HEK293 (cell line): ENCODE results near the gene WAC.

Source experiments
- CTCF ChIA-PET: fragments of 350-600 bp; formaldehyde crosslinking; extraction: SDS; loops from one replicate; lab custom pipeline; 2021; ENCODE audit warnings: antibody characterized with exemption; lab: Yijun Ruan, JAX
- POLR2A ChIA-PET: fragments of 300-600 bp; formaldehyde crosslinking; extraction: SDS; loops from one replicate; lab custom pipeline; 2020; ENCODE audit warnings: antibody characterized with exemption, inconsistent platforms; lab: Yijun Ruan, JAX
- H3K27ac ChIP-seq: fragments of 200-500 bp; sonication (Bioruptor generic); 2 replicates; pipeline ENCODE4 v1.5.1; 2014; ENCODE audit warnings: low read depth, low read length, control low read depth, inconsistent platforms; ENCODE audit errors: extremely low read depth
- H3K36me3 ChIP-seq, 2 experiments: fragments of 200-500 bp in 1 of 2; sonication (Bioruptor generic) in 1 of 2; 1 replicate in 1 of 2; 2 replicates in 1 of 2; pipeline ENCODE4 v1.5.1; 2014 to 2017; ENCODE audit warnings: inconsistent platforms in 2 of 2, low read length in 2 of 2; ENCODE audit not compliant: control insufficient read depth in 2 of 2, insufficient read depth in 1 of 2
- H3K4me1 ChIP-seq: fragments of 200-500 bp; sonication (Bioruptor generic); 2 replicates; pipeline ENCODE4 v1.5.1; 2014; ENCODE audit warnings: mild to moderate bottlenecking, low read length, inconsistent platforms; ENCODE audit not compliant: control insufficient read depth, insufficient read depth
- H3K4me3 ChIP-seq: 2 replicates; pipeline ENCODE4 v1.5.1; 2011; ENCODE audit warnings: low read depth, mild to moderate bottlenecking, control low read depth, low read length, moderate library complexity
- H3K9me3 ChIP-seq: fragments of 200-500 bp; sonication (Bioruptor generic); 2 replicates; pipeline ENCODE4 v1.5.1; 2014; ENCODE audit warnings: low read depth, low read length, inconsistent platforms; ENCODE audit not compliant: control insufficient read depth, insufficient read depth
- GLIS2 ChIP-seq: fragments of 450-650 bp; formaldehyde crosslinking; IDR thresholded peaks from 2 replicates; pipeline ENCODE4 v1.5.1; 2016; ENCODE audit warnings: missing biosample characterization, missing genetic modification characterization
- HOXD13 ChIP-seq: sonication (generic); formaldehyde crosslinking; IDR thresholded peaks from 2 replicates; pipeline ENCODE4 v1.8.0; 2022; ENCODE audit warnings: missing genetic modification reagents, borderline replicate concordance
- KLF8 ChIP-seq: fragments of 450-650 bp; formaldehyde crosslinking; IDR thresholded peaks from 2 replicates; pipeline ENCODE4 v1.5.1; 2016; ENCODE audit warnings: missing biosample characterization, missing genetic modification characterization
- OSR2 ChIP-seq: fragments of 450-650 bp; formaldehyde crosslinking; IDR thresholded peaks from 2 replicates; pipeline ENCODE4 v1.5.1; 2016; ENCODE audit warnings: missing biosample characterization, missing genetic modification characterization
- ZBTB8A ChIP-seq: fragments of 450-650 bp; formaldehyde crosslinking; IDR thresholded peaks from 2 replicates; pipeline ENCODE4 v1.5.1; 2016; ENCODE audit warnings: missing biosample characterization, missing genetic modification characterization
- ZNF155 ChIP-seq: fragments of 450-650 bp; formaldehyde crosslinking; IDR thresholded peaks from 2 replicates; pipeline ENCODE4 v1.5.1; 2016; ENCODE audit warnings: missing biosample characterization, missing genetic modification characterization
- ZNF324 ChIP-seq: fragments of 450-650 bp; formaldehyde crosslinking; IDR thresholded peaks from 2 replicates; pipeline ENCODE4 v1.5.1; 2016; ENCODE audit warnings: missing biosample characterization, missing genetic modification characterization
- ZNF354C ChIP-seq: fragments of 450-650 bp; formaldehyde crosslinking; IDR thresholded peaks from 2 replicates; pipeline ENCODE4 v1.5.1; 2016; ENCODE audit warnings: missing biosample characterization, missing genetic modification characterization, low read depth, borderline replicate concordance
- ZNF366 ChIP-seq: fragments of 450-650 bp; formaldehyde crosslinking; conservative IDR thresholded peaks from 2 replicates; pipeline ENCODE4 v1.5.1; 2016; ENCODE audit warnings: missing biosample characterization, missing genetic modification characterization
- ZNF394 ChIP-seq: fragments of 450-650 bp; formaldehyde crosslinking; IDR thresholded peaks from 2 replicates; pipeline ENCODE4 v1.5.1; 2016; ENCODE audit warnings: missing biosample characterization, missing genetic modification characterization, mild to moderate bottlenecking, moderate library complexity, borderline replicate concordance
- TF ChIP-seq, protein P1 (sequence below): fragments of 450-650 bp; IDR thresholded peaks from 2 replicates; pipeline ENCODE4 v1.5.1; 2018; ENCODE audit warnings: missing biosample characterization, missing genetic modification characterization
- TF ChIP-seq, protein P2 (sequence below): fragments of 450-650 bp; formaldehyde crosslinking; IDR thresholded peaks from 2 replicates; pipeline ENCODE4 v1.5.1; 2016; ENCODE audit warnings: missing biosample characterization, missing genetic modification characterization
- TF ChIP-seq, protein P3 (sequence below): fragments of 450-650 bp; formaldehyde crosslinking; IDR thresholded peaks from 2 replicates; pipeline ENCODE4 v1.5.1; 2016; ENCODE audit warnings: missing biosample characterization, missing genetic modification characterization, borderline replicate concordance
- TF ChIP-seq, protein P4 (sequence below): fragments of 450-650 bp; formaldehyde crosslinking; IDR thresholded peaks from 2 replicates; pipeline ENCODE4 v1.5.1; 2016; ENCODE audit warnings: missing biosample characterization, missing genetic modification characterization, borderline replicate concordance

The WAC gene

DNA sequence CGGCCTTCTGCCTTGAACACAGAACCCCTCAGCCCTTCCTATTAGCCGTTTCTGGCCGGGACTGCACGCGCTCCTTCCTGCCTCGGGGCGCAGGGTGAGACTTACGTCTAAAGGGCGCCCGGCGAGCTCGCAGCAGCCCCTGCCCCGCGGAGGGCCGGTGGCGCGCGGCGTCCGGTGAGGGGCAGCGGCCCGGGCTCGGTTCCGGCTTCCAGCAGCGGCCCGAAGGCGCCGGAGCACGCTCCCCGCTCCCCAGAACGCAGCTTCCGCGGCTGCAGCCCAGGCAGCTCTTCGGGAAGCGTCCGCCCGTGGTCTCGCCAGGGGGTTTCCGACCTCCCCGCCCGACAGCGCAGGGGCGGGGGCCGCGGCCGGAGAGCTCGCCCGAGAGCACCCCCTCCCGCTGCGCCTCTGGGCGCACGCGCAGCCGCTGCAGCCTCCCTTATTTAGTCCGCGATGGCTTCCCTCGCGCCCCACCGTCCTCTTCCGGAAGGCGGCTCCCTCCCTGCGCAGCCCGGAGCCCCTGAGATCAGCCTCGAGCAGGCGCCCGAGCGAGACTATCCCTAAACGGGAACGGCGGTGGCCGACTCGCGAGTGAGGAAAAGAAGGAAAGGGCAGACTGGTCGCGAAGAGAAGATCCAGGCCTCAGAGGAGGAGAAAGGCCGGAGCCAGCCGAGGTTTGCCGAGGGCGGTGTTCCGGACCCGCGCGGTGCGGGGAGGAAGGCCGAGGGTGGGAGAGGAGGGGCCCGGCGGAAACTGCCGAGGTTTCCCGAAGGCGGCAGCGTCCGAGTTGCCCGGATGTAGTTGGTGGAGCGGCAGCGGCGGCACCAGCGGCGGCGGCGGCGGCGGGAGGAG is at the start of gene WAC (continued):
- no peak for TF ChIP-seq OSR2 (tag by site-specific recombination)
- TF ChIP-seq ZNF354C (tag by site-specific recombination) = no peak

DNA sequence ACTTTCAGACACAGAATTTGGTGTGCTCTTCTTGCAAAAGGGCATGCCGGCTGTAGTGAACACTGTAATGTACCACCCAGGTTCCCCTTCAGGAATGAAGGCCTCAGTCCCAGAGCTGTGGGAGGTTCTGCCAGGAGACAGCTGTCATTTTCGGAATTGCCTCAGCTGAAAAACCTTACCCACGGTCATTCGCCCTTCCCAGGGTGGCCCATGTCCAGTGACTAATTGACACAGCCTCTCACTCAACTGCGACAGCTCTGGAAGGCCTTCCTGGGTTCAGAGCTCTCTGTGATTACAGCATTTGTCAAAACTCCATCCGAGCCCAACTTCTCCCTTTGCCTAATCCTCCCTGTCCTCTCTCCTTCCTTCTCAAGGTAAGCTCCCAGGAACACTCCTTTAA is 43.7 kb upstream of the WAC start:
- Histone ChIP-seq H3K4me1 (no peaks in the 10 kb centered on the region), H3K9me3 (no peaks in the 10 kb centered on the region), H3K36me3 (no peaks in the 10 kb centered on the region), H3K27ac (no peak overlapping the region), H3K4me3 (no peak overlapping the region)
- ChIA-PET POLR2A (no interaction called here), CTCF (interaction anchor here (0.5 to 0.7 kb wide), 2 partner anchors 32 to 331 kb away, joined by 3 read pairs; no protein-coding TSS in a partner anchor)
- TF ChIP-seq, protein P1, sequence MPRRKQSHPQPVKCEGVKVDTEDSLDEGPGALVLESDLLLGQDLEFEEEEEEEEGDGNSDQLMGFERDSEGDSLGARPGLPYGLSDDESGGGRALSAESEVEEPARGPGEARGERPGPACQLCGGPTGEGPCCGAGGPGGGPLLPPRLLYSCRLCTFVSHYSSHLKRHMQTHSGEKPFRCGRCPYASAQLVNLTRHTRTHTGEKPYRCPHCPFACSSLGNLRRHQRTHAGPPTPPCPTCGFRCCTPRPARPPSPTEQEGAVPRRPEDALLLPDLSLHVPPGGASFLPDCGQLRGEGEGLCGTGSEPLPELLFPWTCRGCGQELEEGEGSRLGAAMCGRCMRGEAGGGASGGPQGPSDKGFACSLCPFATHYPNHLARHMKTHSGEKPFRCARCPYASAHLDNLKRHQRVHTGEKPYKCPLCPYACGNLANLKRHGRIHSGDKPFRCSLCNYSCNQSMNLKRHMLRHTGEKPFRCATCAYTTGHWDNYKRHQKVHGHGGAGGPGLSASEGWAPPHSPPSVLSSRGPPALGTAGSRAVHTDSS (tag by site-specific recombination) = no peak
- TF ChIP-seq ZNF155 (tag by site-specific recombination) (no peak), ZBTB8A (tag by site-specific recombination) (no peak), HOXD13 (CRISPR knock-in tag) (no peak), ZNF366 (tag by site-specific recombination) (no peak), ZNF324 (tag by site-specific recombination) (no peak), GLIS2 (tag by site-specific recombination) (no peak), KLF8 (no peak), OSR2 (tag by site-specific recombination) (no peak), ZNF394 (tag by site-specific recombination) (no peak)
- TF ChIP-seq, protein P2, sequence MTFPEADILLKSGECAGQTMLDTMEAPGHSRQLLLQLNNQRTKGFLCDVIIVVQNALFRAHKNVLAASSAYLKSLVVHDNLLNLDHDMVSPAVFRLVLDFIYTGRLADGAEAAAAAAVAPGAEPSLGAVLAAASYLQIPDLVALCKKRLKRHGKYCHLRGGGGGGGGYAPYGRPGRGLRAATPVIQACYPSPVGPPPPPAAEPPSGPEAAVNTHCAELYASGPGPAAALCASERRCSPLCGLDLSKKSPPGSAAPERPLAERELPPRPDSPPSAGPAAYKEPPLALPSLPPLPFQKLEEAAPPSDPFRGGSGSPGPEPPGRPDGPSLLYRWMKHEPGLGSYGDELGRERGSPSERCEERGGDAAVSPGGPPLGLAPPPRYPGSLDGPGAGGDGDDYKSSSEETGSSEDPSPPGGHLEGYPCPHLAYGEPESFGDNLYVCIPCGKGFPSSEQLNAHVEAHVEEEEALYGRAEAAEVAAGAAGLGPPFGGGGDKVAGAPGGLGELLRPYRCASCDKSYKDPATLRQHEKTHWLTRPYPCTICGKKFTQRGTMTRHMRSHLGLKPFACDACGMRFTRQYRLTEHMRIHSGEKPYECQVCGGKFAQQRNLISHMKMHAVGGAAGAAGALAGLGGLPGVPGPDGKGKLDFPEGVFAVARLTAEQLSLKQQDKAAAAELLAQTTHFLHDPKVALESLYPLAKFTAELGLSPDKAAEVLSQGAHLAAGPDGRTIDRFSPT = no peak
- TF ChIP-seq, protein P3, sequence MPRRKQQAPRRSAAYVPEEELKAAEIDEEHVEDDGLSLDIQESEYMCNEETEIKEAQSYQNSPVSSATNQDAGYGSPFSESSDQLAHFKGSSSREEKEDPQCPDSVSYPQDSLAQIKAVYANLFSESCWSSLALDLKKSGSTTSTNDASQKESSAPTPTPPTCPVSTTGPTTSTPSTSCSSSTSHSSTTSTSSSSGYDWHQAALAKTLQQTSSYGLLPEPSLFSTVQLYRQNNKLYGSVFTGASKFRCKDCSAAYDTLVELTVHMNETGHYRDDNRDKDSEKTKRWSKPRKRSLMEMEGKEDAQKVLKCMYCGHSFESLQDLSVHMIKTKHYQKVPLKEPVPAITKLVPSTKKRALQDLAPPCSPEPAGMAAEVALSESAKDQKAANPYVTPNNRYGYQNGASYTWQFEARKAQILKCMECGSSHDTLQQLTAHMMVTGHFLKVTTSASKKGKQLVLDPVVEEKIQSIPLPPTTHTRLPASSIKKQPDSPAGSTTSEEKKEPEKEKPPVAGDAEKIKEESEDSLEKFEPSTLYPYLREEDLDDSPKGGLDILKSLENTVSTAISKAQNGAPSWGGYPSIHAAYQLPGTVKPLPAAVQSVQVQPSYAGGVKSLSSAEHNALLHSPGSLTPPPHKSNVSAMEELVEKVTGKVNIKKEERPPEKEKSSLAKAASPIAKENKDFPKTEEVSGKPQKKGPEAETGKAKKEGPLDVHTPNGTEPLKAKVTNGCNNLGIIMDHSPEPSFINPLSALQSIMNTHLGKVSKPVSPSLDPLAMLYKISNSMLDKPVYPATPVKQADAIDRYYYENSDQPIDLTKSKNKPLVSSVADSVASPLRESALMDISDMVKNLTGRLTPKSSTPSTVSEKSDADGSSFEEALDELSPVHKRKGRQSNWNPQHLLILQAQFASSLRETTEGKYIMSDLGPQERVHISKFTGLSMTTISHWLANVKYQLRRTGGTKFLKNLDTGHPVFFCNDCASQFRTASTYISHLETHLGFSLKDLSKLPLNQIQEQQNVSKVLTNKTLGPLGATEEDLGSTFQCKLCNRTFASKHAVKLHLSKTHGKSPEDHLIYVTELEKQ (tag by site-specific recombination) = no peak
- TF ChIP-seq, protein P4, sequence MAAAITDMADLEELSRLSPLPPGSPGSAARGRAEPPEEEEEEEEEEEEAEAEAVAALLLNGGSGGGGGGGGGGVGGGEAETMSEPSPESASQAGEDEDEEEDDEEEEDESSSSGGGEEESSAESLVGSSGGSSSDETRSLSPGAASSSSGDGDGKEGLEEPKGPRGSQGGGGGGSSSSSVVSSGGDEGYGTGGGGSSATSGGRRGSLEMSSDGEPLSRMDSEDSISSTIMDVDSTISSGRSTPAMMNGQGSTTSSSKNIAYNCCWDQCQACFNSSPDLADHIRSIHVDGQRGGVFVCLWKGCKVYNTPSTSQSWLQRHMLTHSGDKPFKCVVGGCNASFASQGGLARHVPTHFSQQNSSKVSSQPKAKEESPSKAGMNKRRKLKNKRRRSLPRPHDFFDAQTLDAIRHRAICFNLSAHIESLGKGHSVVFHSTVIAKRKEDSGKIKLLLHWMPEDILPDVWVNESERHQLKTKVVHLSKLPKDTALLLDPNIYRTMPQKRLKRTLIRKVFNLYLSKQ (tag by site-specific recombination) = no peak
